ENCODE measurements around the gene CRIM1.

CRIM1 gene

DNA sequence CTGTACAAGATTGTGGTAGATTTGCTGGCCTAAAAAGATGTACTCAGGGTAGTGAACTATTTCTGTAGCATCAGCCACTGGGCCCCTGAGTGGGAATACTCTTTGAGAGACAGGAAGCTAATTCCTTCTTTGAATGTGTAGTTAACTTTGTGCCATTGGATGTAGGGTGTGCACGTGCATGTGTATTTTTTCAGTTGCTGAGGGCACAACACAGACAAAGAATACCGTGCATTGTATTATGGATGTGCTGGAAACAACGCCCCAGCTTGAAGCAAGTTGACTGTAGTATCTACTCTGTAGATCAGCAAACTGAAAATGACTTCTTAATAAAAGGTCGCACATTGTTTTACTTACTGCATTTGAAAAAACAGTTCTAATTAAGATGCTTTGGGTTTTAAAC is 14.1 kb downstream of the CRIM1 start:
- H3K4me3 ChIP-seq (ENCODE audit: low read length): no peak overlapping the region
- DNase-seq (ENCODE audit: low read depth, low spot score): no peak

DNA sequence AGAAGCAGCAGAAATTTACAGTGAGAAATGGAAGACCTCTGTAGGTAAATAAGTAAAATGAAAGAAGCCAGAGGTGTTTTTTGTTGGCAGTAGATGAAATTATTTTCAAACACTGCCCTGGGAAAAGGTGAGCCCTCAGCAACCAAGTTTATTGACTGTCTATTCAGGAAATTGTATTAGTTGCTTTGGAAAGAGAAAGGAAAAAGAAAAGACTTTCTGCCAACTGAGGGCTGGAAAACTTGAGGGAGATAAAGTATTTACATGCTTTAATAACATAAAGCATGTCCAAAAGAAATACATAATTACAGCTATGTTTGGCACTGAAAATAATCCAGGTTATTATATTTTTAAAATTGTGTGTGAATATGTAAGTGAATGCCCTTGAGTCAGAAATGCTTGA is 14.7 kb downstream of the CRIM1 start:
- DNase-seq (ENCODE audit: low read depth, low spot score): no peak
- no peak overlapping the region for H3K4me3 ChIP-seq (ENCODE audit: low read length)

DNA sequence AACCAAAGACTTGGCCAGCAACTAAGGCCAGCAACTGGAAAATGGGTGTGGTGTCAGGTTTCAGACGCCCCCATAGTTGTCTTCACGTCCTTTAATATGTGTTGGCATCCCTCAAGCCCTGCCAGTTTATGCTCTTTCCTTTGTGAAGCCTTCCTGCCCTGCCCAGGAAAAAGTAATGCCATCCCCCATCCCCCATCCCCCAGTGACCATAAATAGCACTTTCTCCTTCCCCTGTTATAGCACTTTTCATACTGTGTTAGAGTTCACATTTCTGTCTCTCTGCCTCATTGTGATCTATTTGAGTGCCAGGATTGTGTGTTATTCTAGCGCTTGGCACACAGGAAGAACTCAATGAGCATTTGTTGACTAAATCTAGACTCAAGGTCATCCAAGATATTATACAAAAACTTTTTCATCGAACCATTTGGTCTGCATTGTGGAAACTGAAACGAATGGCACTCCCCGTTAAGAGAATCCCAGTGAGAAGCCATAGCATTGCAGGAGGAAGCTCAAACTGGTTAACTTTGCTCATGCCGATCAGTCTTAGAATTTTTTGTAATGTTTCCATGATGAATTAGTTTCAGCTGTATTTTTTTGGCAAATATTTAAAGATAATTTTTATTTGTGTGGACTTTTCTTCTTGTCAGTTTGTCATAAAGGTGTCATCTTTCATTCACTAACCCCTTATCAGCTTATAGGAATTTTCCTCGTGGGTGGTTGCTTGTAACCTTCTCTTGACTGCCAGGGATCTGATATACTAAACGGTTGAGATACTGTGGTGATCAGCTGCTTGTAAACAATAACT is 15.7 kb downstream of the CRIM1 start:
- no peak overlapping the region for H3K4me3 ChIP-seq (ENCODE audit: low read length)
- DNase-seq (ENCODE audit: low read depth, low spot score): no peak

DNA sequence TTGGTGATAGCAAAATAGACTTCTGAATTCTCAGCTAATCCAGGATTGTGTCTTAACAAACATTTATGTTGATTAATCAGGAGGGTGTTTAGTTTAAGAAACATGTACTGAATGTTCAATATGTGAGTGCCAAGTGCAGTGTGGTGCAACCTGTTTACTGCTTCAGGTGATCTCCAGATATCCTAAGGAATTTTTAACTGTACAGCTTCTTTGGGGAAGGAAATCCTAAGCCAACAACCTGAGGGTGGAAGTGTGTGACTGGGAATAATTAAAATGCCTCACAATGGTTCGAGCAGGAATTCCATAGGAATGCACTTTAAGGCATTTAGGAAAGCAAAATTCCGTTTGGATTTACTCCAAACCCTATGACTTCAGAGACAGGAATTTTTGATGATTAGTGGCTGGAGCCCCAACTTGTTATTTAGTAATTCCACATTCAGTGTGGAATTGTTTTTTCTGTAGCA is 16.4 kb downstream of the CRIM1 start:
- DNase-seq (ENCODE audit: low read depth, low spot score): no peak
- H3K4me3 ChIP-seq (ENCODE audit: low read length): no peak overlapping the region

DNA sequence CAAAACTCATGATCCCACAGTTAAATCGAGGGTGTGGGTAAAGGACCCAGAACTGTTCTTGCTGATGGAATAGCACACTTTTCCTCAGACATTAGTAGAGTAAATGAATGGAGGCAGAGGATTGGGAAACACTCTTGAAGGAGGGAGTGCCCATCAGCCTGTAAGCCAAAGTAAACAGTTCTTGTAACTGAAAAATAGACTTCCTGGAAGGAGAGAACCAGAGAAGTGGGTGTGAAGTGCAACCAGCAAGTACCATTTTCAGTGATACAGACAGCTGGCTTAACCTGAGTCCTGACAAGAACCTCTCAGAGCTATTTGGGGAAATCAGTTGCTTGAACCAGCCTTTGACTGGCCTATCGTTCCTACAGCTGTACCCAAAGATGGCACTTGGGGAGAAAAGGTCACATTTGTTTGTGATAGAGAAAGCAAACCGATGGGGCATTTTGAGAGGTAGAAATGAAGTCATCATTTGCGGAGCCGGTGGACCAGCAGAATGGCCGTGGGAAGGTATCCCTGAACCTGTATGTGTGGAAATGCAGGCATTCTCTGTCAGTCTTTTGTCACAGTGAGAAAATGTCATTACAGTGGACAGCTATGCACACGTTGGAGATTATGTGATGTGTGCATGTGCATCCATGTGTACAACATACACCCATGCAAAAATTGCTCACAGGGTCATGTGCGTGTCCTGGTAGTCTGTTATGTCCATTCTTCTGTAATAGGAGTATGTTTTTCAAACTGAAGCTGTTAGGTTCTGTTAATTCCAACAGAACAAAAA is 17.8 kb downstream of the CRIM1 start:
- DNase-seq (ENCODE audit: low read depth, low spot score): no peak
- H3K4me3 ChIP-seq (ENCODE audit: low read length): no peak overlapping the region

DNA sequence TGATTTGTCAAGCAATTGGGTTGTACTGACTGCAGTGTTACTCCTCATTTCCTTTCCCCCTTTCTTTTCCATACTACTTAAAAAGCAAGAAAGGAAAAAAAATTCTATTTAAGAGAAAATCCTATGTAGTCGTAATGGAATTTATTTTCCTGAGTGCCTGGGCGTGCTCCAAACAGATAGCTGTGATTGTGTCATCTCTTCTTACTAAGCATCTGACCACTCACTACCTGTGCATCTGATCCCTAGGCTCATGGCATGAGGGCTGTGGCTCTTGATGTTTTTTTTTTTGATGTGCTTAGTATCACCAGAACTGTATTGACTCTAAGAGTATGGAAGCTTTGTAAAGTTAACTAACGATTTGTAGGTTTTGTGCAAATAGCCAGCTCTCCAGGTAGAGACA is 19.0 kb downstream of the CRIM1 start:
- H3K4me3 ChIP-seq (ENCODE audit: low read length): no peak overlapping the region
- DNase-seq (ENCODE audit: low read depth, low spot score): no peak

DNA sequence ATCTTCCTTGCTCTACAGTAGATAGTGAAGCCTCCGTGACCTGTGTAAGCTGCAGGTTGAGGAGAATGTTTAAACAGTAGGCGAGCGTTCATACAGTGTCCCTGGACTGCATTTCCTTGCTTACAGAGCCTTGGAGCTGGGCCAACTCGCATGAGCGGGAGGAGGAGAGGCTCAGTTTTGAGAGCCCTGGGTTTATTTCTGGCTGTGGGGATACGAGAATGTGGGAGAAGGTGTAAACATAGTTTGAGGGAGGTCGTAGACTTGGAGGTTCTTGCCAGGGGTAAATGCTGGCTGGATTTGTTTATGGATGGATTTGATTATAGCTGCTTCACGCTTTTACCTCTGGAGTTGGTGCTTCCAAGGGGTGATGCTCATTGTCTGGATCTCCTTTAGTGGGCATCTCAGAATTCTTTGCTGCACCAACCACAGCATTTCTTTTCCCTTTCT is 20.8 kb downstream of the CRIM1 start:
- no peak for DNase-seq (ENCODE audit: low read depth, low spot score)
- no peak overlapping the region for H3K4me3 ChIP-seq (ENCODE audit: low read length)

DNA sequence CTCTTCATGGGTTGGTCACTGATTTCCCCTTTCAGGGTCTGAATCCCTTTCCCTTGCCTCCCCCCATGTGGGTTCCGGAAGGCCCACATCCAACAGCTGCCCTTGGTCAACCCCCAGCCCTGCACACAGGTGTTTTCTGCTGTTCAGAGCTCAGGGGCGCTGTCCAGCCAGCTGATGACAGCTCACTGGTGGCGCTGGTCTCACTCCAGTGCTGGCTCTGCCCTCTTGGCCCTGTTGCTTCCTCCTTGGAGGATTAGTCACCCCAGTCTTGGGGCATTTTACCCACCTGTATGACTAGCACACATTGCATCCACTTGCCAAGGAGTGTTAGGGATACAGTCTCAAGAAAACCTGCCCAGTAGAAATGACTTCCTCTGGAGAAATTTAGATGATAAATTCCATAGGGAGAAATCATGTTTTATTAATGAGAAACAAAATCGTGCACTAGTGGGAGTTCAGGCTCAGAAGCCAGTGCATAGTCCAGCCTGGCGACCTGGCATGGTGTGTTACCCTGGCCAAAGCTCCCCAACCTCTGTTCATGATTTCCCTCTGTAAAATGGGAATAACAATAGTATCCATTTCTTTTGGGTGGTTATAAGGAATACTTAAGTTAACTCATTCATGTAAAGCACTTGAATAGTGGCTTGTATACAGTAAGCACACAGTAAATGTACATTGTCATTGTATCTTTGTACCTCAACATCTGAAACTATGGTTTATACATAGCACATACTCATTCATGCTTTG is 21.6 kb downstream of the CRIM1 start:
- DNase-seq (ENCODE audit: low read depth, low spot score): no peak
- no peak overlapping the region for H3K4me3 ChIP-seq (ENCODE audit: low read length)

DNA sequence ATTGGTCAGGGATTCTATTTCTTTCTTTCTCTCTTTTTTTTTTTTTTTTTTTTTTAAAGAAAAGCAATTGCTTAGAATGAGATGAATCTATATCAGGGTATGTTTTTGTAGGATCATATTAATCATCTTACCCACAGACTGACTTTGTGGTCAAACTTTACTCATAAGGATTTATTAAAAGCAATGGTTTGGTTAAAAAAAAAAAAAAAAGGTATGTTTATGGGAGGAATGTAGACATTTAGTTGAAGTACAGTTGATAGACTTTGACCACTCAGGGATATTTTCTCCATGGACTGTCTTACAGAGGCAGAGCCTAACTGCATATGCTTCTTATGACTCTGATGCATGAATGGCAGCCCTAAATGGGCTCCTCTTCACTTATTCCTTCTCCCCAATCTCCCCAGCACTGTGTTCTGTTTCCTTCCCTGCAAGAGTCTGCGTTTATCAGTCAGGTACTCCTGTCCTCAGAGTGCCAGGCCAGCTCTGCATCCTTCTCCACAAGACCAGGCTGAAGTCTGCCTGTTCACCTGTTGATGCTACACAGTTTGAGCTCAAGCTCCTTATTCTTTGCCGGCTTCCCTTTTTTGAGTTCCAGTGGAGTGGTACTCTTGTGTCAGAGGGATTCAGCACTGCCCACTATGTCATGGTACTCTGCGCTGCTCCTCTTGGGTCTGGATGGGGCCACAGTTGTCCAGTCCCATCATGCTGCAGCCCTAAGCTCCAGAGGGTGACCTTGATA is 24.3 kb downstream of the CRIM1 start:
- DNase-seq (ENCODE audit: low read depth, low spot score): no peak
- no peak overlapping the region for H3K4me3 ChIP-seq (ENCODE audit: low read length)

DNA sequence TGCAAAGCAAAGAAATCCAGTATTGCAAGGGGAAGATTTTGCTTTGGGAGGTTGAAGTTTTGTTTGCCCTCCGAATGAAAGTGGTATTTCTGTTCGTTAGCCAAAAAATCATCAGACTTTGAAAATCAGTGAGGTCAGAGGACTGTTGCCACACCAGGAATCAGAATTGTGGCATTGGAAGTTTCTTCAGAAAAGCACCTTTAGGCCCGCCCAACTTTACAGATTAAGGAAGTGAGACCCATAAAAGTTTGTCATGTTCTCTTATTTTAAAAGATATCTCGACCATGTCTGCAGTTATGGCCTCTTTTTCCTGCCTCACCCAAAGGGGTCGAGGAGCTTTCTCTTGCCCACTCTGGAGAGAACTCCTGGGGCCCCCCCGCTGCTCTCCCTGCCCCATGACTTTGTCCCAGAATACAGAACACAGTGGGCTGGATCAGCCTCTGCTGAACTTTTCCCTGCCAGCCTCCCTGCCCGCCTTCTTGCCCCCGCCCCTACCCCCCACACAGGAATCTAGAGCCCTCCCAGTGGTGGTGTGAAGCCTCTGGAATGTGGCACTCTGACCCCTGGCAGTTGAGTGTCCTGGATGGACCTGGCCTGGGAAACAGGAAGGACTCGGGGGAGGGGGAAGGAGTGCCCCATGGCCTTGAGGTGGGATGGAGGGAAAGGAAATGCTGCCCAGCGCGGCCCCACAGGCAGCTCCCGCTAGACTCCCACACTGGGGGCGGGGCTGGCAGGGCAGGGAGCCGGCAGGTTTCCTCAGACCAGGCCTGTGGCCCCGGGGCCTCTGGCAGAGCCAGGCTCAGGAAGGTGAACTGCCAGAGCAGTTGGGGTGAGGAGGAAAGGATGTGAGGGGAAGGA is 25.3 kb downstream of the CRIM1 start:
- no peak overlapping the region for H3K4me3 ChIP-seq (ENCODE audit: low read length)
- DNase-seq (ENCODE audit: low read depth, low spot score): no peak

DNA sequence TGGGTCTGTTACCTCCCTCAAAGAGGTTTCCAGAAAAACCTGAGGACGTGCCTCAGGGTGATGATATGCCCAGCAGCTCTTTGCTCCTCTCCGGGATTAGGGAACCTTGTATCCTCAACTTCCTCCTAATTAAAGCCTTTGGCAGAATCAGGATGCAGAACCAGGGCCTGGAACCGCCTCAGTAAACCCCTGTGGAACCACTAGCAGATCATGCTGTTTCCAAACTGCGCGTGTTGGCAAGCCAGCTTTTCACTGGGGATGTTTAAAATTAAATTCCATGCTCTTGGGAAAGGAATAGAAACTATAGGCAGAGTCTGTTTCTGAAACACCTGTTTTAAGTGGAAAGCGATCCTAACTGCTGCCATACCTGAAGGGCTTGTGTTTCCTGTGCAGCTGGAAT is 26.4 kb downstream of the CRIM1 start:
- no peak for DNase-seq (ENCODE audit: low read depth, low spot score)
- H3K4me3 ChIP-seq (ENCODE audit: low read length): no peak overlapping the region

DNA sequence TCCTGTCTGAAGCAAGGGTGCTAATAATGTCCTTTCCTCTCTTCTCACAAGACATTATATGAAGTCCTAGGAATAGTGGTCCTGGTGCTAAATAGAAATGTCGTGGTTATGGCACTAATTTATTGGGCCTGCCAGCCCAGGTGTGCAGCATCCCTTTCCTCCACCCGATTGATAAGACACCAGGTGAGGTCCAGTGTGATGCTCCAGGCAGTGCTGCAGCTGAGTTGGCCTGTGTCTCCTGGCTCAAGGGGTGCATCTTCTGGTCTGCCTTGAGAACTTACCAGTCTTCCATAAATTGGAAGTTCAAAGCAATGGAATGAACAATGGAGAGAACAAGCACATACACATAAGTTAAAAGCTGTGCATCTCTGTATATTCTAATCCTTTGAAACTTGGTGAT is 26.9 kb downstream of the CRIM1 start:
- H3K4me3 ChIP-seq (ENCODE audit: low read length): no peak overlapping the region
- DNase-seq (ENCODE audit: low read depth, low spot score): no peak

DNA sequence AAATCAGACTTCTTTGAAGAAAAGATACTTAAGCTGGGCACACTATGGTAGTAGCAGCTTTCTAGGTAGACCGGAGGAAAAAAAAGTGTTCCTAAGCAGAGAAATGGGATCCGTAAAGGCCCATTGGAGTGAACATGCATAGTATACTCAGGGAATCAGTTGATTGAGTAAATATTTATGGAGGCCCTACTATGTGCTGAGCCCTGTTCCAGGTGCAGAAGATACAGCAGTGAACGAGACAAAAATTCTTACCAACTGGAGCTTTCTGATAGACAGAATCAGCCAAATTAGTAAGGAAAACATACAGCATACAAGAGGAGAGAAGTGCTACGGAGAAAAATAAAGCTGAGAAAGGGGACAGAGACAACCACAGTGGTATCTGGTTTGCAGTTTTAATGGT is 28.1 kb downstream of the CRIM1 start:
- DNase-seq (ENCODE audit: low read depth, low spot score): no peak
- no peak overlapping the region for H3K4me3 ChIP-seq (ENCODE audit: low read length)

DNA sequence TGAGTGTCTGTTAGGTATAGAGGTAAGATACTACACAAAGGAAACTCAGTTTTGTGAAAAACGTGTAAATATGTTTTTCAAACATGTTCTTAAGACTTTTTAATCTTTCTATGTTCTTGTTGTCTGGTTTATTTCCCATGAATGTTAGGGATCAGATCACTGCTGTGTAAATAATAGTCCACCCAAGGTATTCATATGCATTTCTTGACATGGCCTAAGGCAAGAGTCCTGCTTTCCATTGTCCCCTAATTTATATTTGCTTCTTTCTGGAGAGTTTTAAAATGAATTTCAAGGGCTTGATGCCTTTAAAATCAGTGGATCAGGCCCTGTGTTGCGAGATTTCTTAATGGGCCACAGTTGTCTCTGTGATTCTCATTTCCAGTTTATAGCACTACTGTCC is 28.9 kb downstream of the CRIM1 start:
- H3K4me3 ChIP-seq (ENCODE audit: low read length): no peak overlapping the region
- no peak for DNase-seq (ENCODE audit: low read depth, low spot score)

DNA sequence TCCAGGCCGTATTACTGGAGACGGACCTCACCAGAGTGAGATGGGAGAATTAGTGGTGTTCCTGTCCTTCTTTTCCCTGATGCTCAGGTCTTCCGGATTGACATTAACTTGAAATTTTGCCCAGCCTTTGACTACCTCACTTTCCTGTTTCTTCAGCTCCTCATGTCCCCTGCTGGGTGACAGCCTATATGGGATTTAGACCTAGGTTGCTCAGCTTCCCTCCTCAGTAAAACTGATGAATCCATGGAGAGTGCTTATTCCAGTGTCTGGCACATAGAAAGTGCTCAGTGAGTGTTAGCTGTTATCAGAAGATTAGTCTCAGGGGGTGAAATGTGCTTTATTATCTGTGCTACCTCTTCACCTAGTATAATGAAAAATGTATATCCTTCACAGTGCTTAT is 30.0 kb downstream of the CRIM1 start:
- no peak overlapping the region for H3K4me3 ChIP-seq (ENCODE audit: low read length)
- DNase-seq (ENCODE audit: low read depth, low spot score): no peak

DNA sequence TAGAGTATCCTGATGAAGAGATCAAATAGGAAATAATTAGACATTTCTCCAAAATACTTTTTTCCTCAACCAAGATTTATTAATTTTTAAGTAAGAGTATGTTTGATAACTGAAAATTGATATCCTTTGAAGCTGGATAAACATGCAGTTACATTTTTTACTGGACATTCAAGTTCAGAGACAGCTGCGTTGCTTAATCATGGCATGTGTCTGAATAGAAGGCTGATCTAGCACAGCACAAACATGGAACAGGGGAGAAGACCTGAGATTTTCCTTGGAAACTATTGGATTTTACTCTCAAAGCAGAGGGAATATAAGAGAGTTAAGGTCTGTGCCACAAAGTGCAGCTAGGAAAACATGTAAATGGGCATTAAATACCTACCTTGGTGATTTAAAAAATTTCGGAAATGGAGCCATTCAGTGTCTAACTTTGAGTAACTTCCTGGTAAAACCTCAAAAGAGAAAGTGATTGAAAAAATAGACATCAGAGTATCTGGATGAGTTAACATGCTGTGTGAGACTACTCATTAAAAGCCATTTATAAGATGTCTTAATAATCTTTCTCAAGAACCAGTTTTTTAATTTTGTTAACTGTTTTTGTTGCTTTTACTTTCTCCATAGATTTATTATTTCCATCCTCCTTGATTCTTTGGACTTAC is 31.8 kb downstream of the CRIM1 start:
- no peak for DNase-seq (ENCODE audit: low read depth, low spot score)
- no peak overlapping the region for H3K4me3 ChIP-seq (ENCODE audit: low read length)

DNA sequence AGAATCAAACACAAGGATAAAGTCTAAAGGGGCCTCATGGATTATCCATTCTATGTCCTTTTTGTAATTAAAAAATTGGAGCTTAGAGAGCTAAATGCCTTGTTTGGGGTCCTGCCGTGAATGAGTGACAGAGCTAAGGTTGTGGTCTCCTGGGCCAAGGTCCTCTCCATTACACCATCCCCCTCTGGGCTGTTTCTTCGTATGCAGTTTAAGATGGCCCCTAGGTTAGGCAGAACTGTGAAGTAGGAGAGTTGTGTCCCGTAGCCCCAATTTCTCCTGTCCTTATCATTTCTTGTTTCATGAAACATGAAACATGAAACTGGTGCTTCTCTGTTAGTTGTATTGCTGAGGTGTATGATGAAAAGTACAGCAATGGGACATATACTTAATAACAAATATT is 32.9 kb downstream of the CRIM1 start:
- no peak overlapping the region for H3K4me3 ChIP-seq (ENCODE audit: low read length)
- no peak for DNase-seq (ENCODE audit: low read depth, low spot score)

DNA sequence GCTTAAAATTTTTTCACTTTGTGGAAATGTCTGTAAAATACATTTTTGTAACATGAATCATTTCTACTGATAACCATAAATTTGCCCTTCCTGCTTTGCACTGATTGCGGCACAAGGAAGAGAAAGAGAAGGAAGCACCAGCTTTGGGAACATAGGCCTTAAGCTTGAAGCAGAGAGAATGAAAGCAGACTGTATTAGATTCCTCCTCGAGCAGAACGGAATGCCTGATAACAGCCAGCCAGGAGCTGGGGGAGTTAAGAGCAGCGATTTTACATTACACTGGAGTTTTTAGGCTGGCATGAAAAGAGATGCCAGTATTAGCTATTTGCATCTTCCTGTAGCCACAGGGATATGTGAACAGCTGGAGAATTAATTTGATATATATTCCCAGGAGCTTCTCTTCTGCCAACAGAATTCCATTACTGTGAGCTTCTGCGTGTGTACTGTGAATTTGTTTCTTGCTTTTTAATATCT is 33.5 kb downstream of the CRIM1 start:
- no peak overlapping the region for H3K4me3 ChIP-seq (ENCODE audit: low read length)
- DNase-seq (ENCODE audit: low read depth, low spot score): no peak
